H9 (cell line): ENCODE data around the gene TTC1. TPM values are rescaled to one million over a fixed set of nuclear protein-coding genes. Genes with fewer than 3 reads are reported as not detected.

ENCODE experiments used
- DNase-seq: peaks from one replicate; pipeline ENCODE4 v3.0.0-alpha.2; 2017
- H2AFZ ChIP-seq: one replicate; pipeline ENCODE4 v1.6.1; 2013; ENCODE audit warnings: mild to moderate bottlenecking, low read length, control low read depth, moderate library complexity
- H2AK5ac ChIP-seq: 2 replicates; pipeline ENCODE4 v1.6.1; 2013; ENCODE audit warnings: low read length, control low read depth, mixed read lengths; ENCODE audit not compliant: insufficient read length
- H2BK120ac ChIP-seq: one replicate; pipeline ENCODE4 v1.6.1; 2013; ENCODE audit warnings: low read depth, mild to moderate bottlenecking, low read length, control low read depth, inconsistent platforms; ENCODE audit not compliant: poor library complexity, severe bottlenecking
- H2BK12ac ChIP-seq: 2 replicates; pipeline ENCODE4 v1.6.1; 2013; ENCODE audit warnings: low read length, control low read depth, mixed read lengths, low read depth; ENCODE audit not compliant: insufficient read length
- H2BK15ac ChIP-seq: 2 replicates; pipeline ENCODE4 v1.6.1; 2013; ENCODE audit warnings: low read depth, low read length, control low read depth
- H2BK20ac ChIP-seq: one replicate; pipeline ENCODE4 v1.6.1; 2013; ENCODE audit warnings: low read depth, mild to moderate bottlenecking, low read length, control low read depth, inconsistent platforms; ENCODE audit not compliant: poor library complexity, severe bottlenecking
- H2BK5ac ChIP-seq: 2 replicates; pipeline ENCODE4 v1.6.1; 2013; ENCODE audit warnings: low read length, control low read depth, mixed read lengths; ENCODE audit not compliant: insufficient read length
- H3K14ac ChIP-seq: 2 replicates; pipeline ENCODE4 v1.6.1; 2013; ENCODE audit warnings: low read length, control low read depth; ENCODE audit not compliant: insufficient read depth
- H3K18ac ChIP-seq: 2 replicates; pipeline ENCODE4 v1.6.1; 2013; ENCODE audit warnings: low read depth, mild to moderate bottlenecking, mixed read lengths, low read length, control low read depth; ENCODE audit not compliant: insufficient read length
- H3K23ac ChIP-seq: 2 replicates; pipeline ENCODE4 v1.6.1; 2013; ENCODE audit warnings: low read length, control low read depth, mixed read lengths, low read depth; ENCODE audit not compliant: insufficient read length
- H3K23me2 ChIP-seq: 2 replicates; pipeline ENCODE4 v1.6.1; 2013; ENCODE audit warnings: low read depth, mild to moderate bottlenecking, mixed read lengths, low read length, control low read depth; ENCODE audit not compliant: insufficient read length, poor library complexity, severe bottlenecking
- H3K27ac ChIP-seq: 2 replicates; pipeline ENCODE4 v1.5.1; 2013; ENCODE audit warnings: low read length, control low read depth, mixed read lengths, low read depth; ENCODE audit not compliant: insufficient read length
- H3K27me3 ChIP-seq: 2 replicates; pipeline ENCODE4 v1.6.1; 2013; ENCODE audit warnings: low read length, control low read depth, inconsistent platforms; ENCODE audit not compliant: insufficient read depth
- H3K4ac ChIP-seq: 2 replicates; pipeline ENCODE4 v1.6.1; 2013; ENCODE audit warnings: low read depth, mild to moderate bottlenecking, control low read depth, inconsistent platforms, low read length, moderate library complexity
- H3K4me1 ChIP-seq: 2 replicates; pipeline ENCODE4 v1.6.1; 2013; ENCODE audit warnings: low read length, control low read depth, inconsistent platforms; ENCODE audit not compliant: insufficient read depth
- H3K4me2 ChIP-seq: 2 replicates; pipeline ENCODE4 v1.6.1; 2013; ENCODE audit warnings: low read length, control low read depth, mixed read lengths; ENCODE audit not compliant: insufficient read length, insufficient read depth
- H3K56ac ChIP-seq: 2 replicates; pipeline ENCODE4 v1.6.1; 2013; ENCODE audit warnings: low read depth, mild to moderate bottlenecking, mixed read lengths, low read length, control low read depth; ENCODE audit not compliant: insufficient read length
- H3K79me1 ChIP-seq: 2 replicates; pipeline ENCODE4 v1.6.1; 2013; ENCODE audit warnings: low read depth, mild to moderate bottlenecking, moderate library complexity, low read length, control low read depth, inconsistent platforms; ENCODE audit not compliant: insufficient read depth, poor library complexity, severe bottlenecking
- H3K79me2 ChIP-seq: 2 replicates; pipeline ENCODE4 v1.6.1; 2013; ENCODE audit warnings: low read length, control low read depth, inconsistent platforms; ENCODE audit not compliant: insufficient read depth
- H3K9ac ChIP-seq: 2 replicates; pipeline ENCODE4 v1.6.1; 2013; ENCODE audit warnings: low read length, control low read depth, mixed read lengths; ENCODE audit not compliant: insufficient read length; ENCODE audit errors: extremely low read depth
- H3K9me3 ChIP-seq: one replicate; pipeline ENCODE4 v1.6.1; 2013; ENCODE audit warnings: low read depth, low read length, inconsistent platforms; ENCODE audit not compliant: control insufficient read depth
- H3T11ph ChIP-seq: one replicate; pipeline ENCODE4 v1.6.1; 2013; ENCODE audit warnings: mild to moderate bottlenecking, low read length, control low read depth, inconsistent platforms
- H4K20me1 ChIP-seq: one replicate; pipeline ENCODE4 v1.6.1; 2013; ENCODE audit not compliant: control insufficient read depth, insufficient read length, insufficient read depth
- H4K5ac ChIP-seq: 2 replicates; pipeline ENCODE4 v1.6.1; 2013; ENCODE audit warnings: low read depth, mild to moderate bottlenecking, mixed read lengths, low read length, control low read depth; ENCODE audit not compliant: insufficient read length
- H4K8ac ChIP-seq: replicated peaks from 2 replicates; pipeline ENCODE4 v1.6.1; 2013; ENCODE audit warnings: low read length, control low read depth, mixed read lengths, low read depth; ENCODE audit not compliant: insufficient read length
- H4K91ac ChIP-seq: 2 replicates; pipeline ENCODE4 v1.6.1; 2013; ENCODE audit warnings: low read depth, mild to moderate bottlenecking, moderate library complexity, mixed read lengths, low read length, control low read depth; ENCODE audit not compliant: insufficient read length
- H3K27ac Mint-ChIP-seq, 3 experiments: 2 replicates in 2 of 3; 3 replicates in 1 of 3; pipeline ENCODE4 v1.8.0; 2020 to 2021; ENCODE audit warnings: mixed read lengths in 3 of 3, mild to moderate bottlenecking in 1 of 3, moderate library complexity in 1 of 3
- H3K27me3 Mint-ChIP-seq: 2 replicates; pipeline ENCODE4 v1.8.0; 2021; ENCODE audit warnings: low read depth, mild to moderate bottlenecking, moderate library complexity, mixed read lengths
- H3K36me3 Mint-ChIP-seq, 3 experiments: 2 replicates in 2 of 3; 3 replicates in 1 of 3; pipeline ENCODE4 v1.8.0; 2020 to 2021; ENCODE audit warnings: low read depth in 3 of 3, mixed read lengths in 3 of 3; ENCODE audit not compliant: insufficient read depth in 1 of 3
- H3K4me1 Mint-ChIP-seq, 2 experiments: 2 replicates each; pipeline ENCODE4 v1.8.0; 2020; ENCODE audit warnings: mixed read lengths in 2 of 2
- H3K4me3 Mint-ChIP-seq, 2 experiments: 2 replicates in 1 of 2; 3 replicates in 1 of 2; pipeline ENCODE4 v1.8.0; 2020 to 2021; ENCODE audit warnings: mild to moderate bottlenecking in 2 of 2, mixed read lengths in 2 of 2, moderate library complexity in 1 of 2
- H3K9me3 Mint-ChIP-seq, 2 experiments: 2 replicates in 1 of 2; 3 replicates in 1 of 2; pipeline ENCODE4 v1.8.0; 2020; ENCODE audit warnings: mild to moderate bottlenecking in 2 of 2, mixed read lengths in 2 of 2, moderate library complexity in 1 of 2
- WGBS: extraction: QIAGEN DNeasy Blood & Tissue Kit; methylation state at CpG from one replicate; pipeline ENCODE4 v1.1.7; 2013; ENCODE audit warnings: missing lambda C conversion rate, low lambda C conversion rate, mixed read lengths; ENCODE audit not compliant: insufficient read length; ENCODE audit errors: extremely low coverage; 5-methylcytosine and 5-hydroxymethylcytosine counted together
- total RNA-seq: library from RNA; stranded (reverse); gene quantifications from 2 replicates; pipeline ENCODE4 v1.2.1, GENCODE V29; 2021
- TF ChIP-seq, protein P1 (sequence below): fragments of 200-600 bp; sonication (generic); conservative IDR thresholded peaks from 3 replicates; pipeline ENCODE4 v1.8.0; 2021; ENCODE audit warnings: antibody characterized with exemption, mild to moderate bottlenecking

TTC1 gene
- total RNA-seq, 1 experiment from 2014 or later: 62.6 TPM

GRCh38 chr5:159961176-159962160 lies 47.5 kb upstream of the TTC1 start:
- H4K91ac ChIP-seq: no peak overlapping the region
- TF ChIP-seq, protein P1, sequence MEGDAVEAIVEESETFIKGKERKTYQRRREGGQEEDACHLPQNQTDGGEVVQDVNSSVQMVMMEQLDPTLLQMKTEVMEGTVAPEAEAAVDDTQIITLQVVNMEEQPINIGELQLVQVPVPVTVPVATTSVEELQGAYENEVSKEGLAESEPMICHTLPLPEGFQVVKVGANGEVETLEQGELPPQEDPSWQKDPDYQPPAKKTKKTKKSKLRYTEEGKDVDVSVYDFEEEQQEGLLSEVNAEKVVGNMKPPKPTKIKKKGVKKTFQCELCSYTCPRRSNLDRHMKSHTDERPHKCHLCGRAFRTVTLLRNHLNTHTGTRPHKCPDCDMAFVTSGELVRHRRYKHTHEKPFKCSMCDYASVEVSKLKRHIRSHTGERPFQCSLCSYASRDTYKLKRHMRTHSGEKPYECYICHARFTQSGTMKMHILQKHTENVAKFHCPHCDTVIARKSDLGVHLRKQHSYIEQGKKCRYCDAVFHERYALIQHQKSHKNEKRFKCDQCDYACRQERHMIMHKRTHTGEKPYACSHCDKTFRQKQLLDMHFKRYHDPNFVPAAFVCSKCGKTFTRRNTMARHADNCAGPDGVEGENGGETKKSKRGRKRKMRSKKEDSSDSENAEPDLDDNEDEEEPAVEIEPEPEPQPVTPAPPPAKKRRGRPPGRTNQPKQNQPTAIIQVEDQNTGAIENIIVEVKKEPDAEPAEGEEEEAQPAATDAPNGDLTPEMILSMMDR: no peak
- H3K14ac ChIP-seq: no peak overlapping the region
- H3K36me3 Mint-ChIP-seq: no peaks in the 10 kb centered on the region
- H2BK120ac ChIP-seq: no peak overlapping the region
- H2BK12ac ChIP-seq: no peak overlapping the region
- H3K79me2 ChIP-seq: no peaks in the 10 kb centered on the region
- no peak overlapping the region for H3K56ac ChIP-seq
- no peak overlapping the region for H3K18ac ChIP-seq
- H3K4me3 Mint-ChIP-seq: no peak overlapping the region
- H3K4me1 ChIP-seq: no peaks in the 10 kb centered on the region
- H2BK20ac ChIP-seq: no peak overlapping the region
- DNase-seq: no peak
- peaks cover 4% of the 10 kb centered on the region; the same call in 1 of the 2 replicates for H3K27me3 Mint-ChIP-seq
- no peak overlapping the region for H4K8ac ChIP-seq
- H3K27ac ChIP-seq: no peak overlapping the region
- H3K27me3 ChIP-seq: no peaks in the 10 kb centered on the region; the same call in 1 of the 2 replicates
- H2BK15ac ChIP-seq: no peak overlapping the region
- H3K4ac ChIP-seq: no peak overlapping the region
- H3K23me2 ChIP-seq: no peaks in the 10 kb centered on the region
- no peak overlapping the region for H3K9ac ChIP-seq
- H3K9me3 Mint-ChIP-seq: no peaks in the 10 kb centered on the region
- no peak overlapping the region for H3K27ac Mint-ChIP-seq
- no peak overlapping the region for H3T11ph ChIP-seq
- no peak overlapping the region for H4K5ac ChIP-seq
- no peaks in the 10 kb centered on the region for H4K20me1 ChIP-seq
- no peak overlapping the region for H2BK5ac ChIP-seq
- no peak overlapping the region for H3K23ac ChIP-seq
- no CpG with 5 or more reads among the region's 8 CpGs for WGBS
- H3K79me1 ChIP-seq: no peaks in the 10 kb centered on the region
- no peak overlapping the region for H3K4me2 ChIP-seq
- no peak overlapping the region for H2AK5ac ChIP-seq
- H3K4me1 Mint-ChIP-seq: peaks cover 0 to 3% of the 10 kb centered on the region in 2 experiments; a peak in 1 of 4 replicates
- no peak overlapping the region for H2AFZ ChIP-seq
- no peaks in the 10 kb centered on the region for H3K9me3 ChIP-seq
